ENCODE results near the gene STXBP2.

STXBP2 gene

GRCh38 chr19:7654401-7654800, 17.5 kb downstream of the STXBP2 start:
- Histone ChIP-seq H3K79me2 (ENCODE audit: low read length) (no peaks in the 10 kb centered on the region), H3K27me3 (ENCODE audit: low read depth, low read length) (peaks cover 10% of the 10 kb centered on the region), H3K4me2 (ENCODE audit: low read length) (no peak overlapping the region), H4K20me1 (ENCODE audit: insufficient read depth, low read length) (no peaks in the 10 kb centered on the region), H3K4me3 (ENCODE audit: low read length) (no peak overlapping the region), H3K36me3 (replicated peaks; ENCODE audit: low read depth, low read length) (no peaks in the 10 kb centered on the region), H3K9me3 (ENCODE audit: insufficient read depth, low read length) (no peaks in the 10 kb centered on the region), H3K27ac (ENCODE audit: low read length) (no peak overlapping the region), H2AFZ (ENCODE audit: low read depth, low read length) (no peak overlapping the region), H3K4me1 (ENCODE audit: low read length) (peaks cover 2% of the 10 kb centered on the region; the same call in 1 of the 2 replicates), H3K9ac (ENCODE audit: low read length) (no peak overlapping the region)
- TF ChIP-seq, protein P1, sequence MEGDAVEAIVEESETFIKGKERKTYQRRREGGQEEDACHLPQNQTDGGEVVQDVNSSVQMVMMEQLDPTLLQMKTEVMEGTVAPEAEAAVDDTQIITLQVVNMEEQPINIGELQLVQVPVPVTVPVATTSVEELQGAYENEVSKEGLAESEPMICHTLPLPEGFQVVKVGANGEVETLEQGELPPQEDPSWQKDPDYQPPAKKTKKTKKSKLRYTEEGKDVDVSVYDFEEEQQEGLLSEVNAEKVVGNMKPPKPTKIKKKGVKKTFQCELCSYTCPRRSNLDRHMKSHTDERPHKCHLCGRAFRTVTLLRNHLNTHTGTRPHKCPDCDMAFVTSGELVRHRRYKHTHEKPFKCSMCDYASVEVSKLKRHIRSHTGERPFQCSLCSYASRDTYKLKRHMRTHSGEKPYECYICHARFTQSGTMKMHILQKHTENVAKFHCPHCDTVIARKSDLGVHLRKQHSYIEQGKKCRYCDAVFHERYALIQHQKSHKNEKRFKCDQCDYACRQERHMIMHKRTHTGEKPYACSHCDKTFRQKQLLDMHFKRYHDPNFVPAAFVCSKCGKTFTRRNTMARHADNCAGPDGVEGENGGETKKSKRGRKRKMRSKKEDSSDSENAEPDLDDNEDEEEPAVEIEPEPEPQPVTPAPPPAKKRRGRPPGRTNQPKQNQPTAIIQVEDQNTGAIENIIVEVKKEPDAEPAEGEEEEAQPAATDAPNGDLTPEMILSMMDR (IDR thresholded peaks at IDR 0.05; ENCODE audit: low read depth, low read length) = no peak
- no peak for TF ChIP-seq EZH2phosphoT487 (IDR thresholded peaks at IDR 0.05; ENCODE audit: low read depth)

DNA sequence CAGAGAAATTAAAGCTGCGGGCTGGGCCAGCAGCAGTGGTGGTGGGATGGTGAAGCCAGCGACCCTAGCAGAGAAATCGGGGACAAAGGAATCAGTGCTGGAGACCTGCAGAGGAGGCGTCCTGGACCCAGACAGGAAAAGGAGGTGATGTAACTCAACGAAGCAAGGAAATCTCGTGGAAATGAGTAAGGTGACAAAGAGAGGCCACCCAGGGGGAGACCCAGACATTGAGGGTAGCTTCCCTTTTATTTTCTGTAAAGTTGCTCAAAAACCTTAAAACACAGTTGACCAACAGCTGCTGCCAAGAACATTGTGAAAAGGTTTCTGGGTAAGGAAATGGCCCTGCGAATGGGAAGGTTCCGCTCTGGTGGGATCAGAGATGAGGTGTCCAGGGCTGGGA, 18.7 kb downstream of the STXBP2 start:
- no peak for TF ChIP-seq EZH2phosphoT487 (IDR thresholded peaks at IDR 0.05; ENCODE audit: low read depth)
- TF ChIP-seq, protein P1 (IDR thresholded peaks at IDR 0.05; ENCODE audit: low read depth, low read length) = no peak
- H3K9ac ChIP-seq (ENCODE audit: low read length) = no peak overlapping the region
- no peak overlapping the region for H2AFZ ChIP-seq (ENCODE audit: low read depth, low read length)
- H3K36me3 ChIP-seq (replicated peaks; ENCODE audit: low read depth, low read length) = no peaks in the 10 kb centered on the region
- no peak overlapping the region for H3K4me2 ChIP-seq (ENCODE audit: low read length)
- H3K9me3 ChIP-seq (ENCODE audit: insufficient read depth, low read length) = no peaks in the 10 kb centered on the region
- no peak overlapping the region for H3K4me3 ChIP-seq (ENCODE audit: low read length)
- no peak overlapping the region for H3K27ac ChIP-seq (ENCODE audit: low read length)
- no peaks in the 10 kb centered on the region for H3K79me2 ChIP-seq (ENCODE audit: low read length)
- no peaks in the 10 kb centered on the region for H4K20me1 ChIP-seq (ENCODE audit: insufficient read depth, low read length)
- H3K27me3 ChIP-seq (ENCODE audit: low read depth, low read length) = peaks cover 10% of the 10 kb centered on the region
- H3K4me1 ChIP-seq (ENCODE audit: low read length) = peaks cover 2% of the 10 kb centered on the region; the same call in 1 of the 2 replicates

- Histone ChIP-seq H2AFZ (ENCODE audit: low read depth, low read length) (no peak overlapping the region), H3K9ac (ENCODE audit: low read length) (no peak overlapping the region), H3K9me3 (ENCODE audit: insufficient read depth, low read length) (no peaks in the 10 kb centered on the region), H3K27me3 (ENCODE audit: low read depth, low read length) (peaks cover 7% of the 10 kb centered on the region), H3K36me3 (replicated peaks; ENCODE audit: low read depth, low read length) (no peaks in the 10 kb centered on the region), H3K4me3 (ENCODE audit: low read length) (no peak overlapping the region), H3K4me1 (ENCODE audit: low read length) (peaks cover 2% of the 10 kb centered on the region; the same call in 1 of the 2 replicates), H4K20me1 (ENCODE audit: insufficient read depth, low read length) (no peaks in the 10 kb centered on the region), H3K4me2 (ENCODE audit: low read length) (no peak overlapping the region), H3K27ac (ENCODE audit: low read length) (no peak overlapping the region), H3K79me2 (ENCODE audit: low read length) (no peaks in the 10 kb centered on the region)
- TF ChIP-seq, protein P1 (IDR thresholded peaks at IDR 0.05; ENCODE audit: low read depth, low read length) = no peak
- no peak for TF ChIP-seq EZH2phosphoT487 (IDR thresholded peaks at IDR 0.05; ENCODE audit: low read depth)
Measured at GRCh38 chr19:7657131-7657751, 20.3 kb downstream of the STXBP2 start.

DNA sequence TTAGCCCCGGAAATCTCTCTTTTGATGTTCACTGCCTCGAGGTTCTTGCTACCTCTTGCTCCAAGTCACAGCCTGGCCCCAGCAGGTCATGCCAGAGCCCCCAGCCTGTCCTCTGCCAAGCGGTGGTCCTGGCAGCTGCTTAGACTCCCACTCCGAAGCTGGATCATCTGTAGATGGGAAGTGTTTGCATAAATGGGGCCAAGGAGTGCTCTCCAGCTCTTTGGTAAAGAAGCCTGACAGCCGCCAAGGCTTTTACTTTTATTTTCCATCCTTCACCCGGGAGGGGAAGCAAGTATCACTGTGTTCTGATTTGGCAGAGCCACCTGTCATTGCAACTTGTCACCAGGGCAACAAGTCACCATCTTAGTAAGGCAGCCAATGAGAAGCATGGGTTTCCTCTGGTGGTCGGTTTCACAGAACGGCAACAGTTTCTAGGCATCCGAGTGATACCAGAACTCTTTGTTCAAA, 21.3 kb downstream of the STXBP2 start:
- Histone ChIP-seq H3K27ac (ENCODE audit: low read length) (no peak overlapping the region), H4K20me1 (ENCODE audit: insufficient read depth, low read length) (no peaks in the 10 kb centered on the region), H3K79me2 (ENCODE audit: low read length) (no peaks in the 10 kb centered on the region), H3K9ac (ENCODE audit: low read length) (no peak overlapping the region), H3K36me3 (replicated peaks; ENCODE audit: low read depth, low read length) (no peaks in the 10 kb centered on the region), H3K9me3 (ENCODE audit: insufficient read depth, low read length) (no peaks in the 10 kb centered on the region), H2AFZ (ENCODE audit: low read depth, low read length) (peak overlapping the region; percentile 27; the same call in 1 of the 2 replicates), H3K4me1 (ENCODE audit: low read length) (no peaks in the 10 kb centered on the region; the same call in 1 of the 2 replicates), H3K4me3 (ENCODE audit: low read length) (peak overlapping the region; percentile 36), H3K27me3 (ENCODE audit: low read depth, low read length) (peaks cover 7% of the 10 kb centered on the region), H3K4me2 (ENCODE audit: low read length) (peak overlapping the region; percentile 41)
- TF ChIP-seq, protein P1 (IDR thresholded peaks at IDR 0.05; ENCODE audit: low read depth, low read length) = no peak
- no peak for TF ChIP-seq EZH2phosphoT487 (IDR thresholded peaks at IDR 0.05; ENCODE audit: low read depth)
